ENCODE results near the gene LAPTM5.

- TF ChIP-seq TCF12 (IDR thresholded peaks at IDR 0.05; ENCODE audit: low read depth, low read length) (no peak), CHD1 (IDR thresholded peaks at IDR 0.05; ENCODE audit: low read depth, low read length) (no peak), USF2 (IDR thresholded peaks at IDR 0.05; ENCODE audit: borderline replicate concordance, low read depth, low read length) (no peak), CREM (IDR thresholded peaks at IDR 0.05; ENCODE audit: low read depth) (no peak), CTCF (IDR thresholded peaks at IDR 0.05 in 2 of 3, conservative IDR thresholded peaks at IDR 0.05 in 1 of 3; ENCODE audit: control insufficient read depth in 2 of 3, extremely low read depth in 1 of 3, insufficient read depth in 1 of 3, low read depth in 3 of 3, low read length in 3 of 3) (no peak), MYC (IDR thresholded peaks at IDR 0.05; ENCODE audit: insufficient read depth, insufficient read length, insufficient replicate concordance, low read length, severe bottlenecking) (no peak), ZNF274 (IDR thresholded peaks at IDR 0.05; ENCODE audit: insufficient read depth, insufficient read length) (no peak), NR2F1 (conservative IDR thresholded peaks at IDR 0.05) (no peak), SIN3A (IDR thresholded peaks at IDR 0.05; ENCODE audit: low read depth, low read length) (no peak)
Observed at GRCh38 chr1:30708361-30708728, 49.2 kb downstream of the LAPTM5 start.

All from GM12878 (cell line).